HT1080 (cell line): ENCODE data around the gene CYBC1. TPM values are rescaled to one million over a fixed set of nuclear protein-coding genes. Genes with fewer than 3 reads are reported as not detected.

Experiments used
- DNase-seq: peaks from one replicate; pipeline ENCODE4 v3.0.0-alpha.2; 2015; ENCODE audit warnings: low read depth
- total RNA-seq: library from RNA; depleted of rRNA; stranded (reverse); fragments of >200 nt; shearing (Covaris generic); gene quantifications from 2 replicates; pipeline ENCODE4 v1.2.3, GENCODE V29; 2014

The CYBC1 gene
- total RNA-seq, 1 experiment from 2014 or later, result 39.6 TPM

- no peak for DNase-seq
These were observed 1.2 kb downstream of the CYBC1 start for GRCh38 chr17:82449131-82449882.

GRCh38 chr17:82447876-82448275 lies 2.7 kb downstream of the CYBC1 start:
- no peak for DNase-seq

GRCh38 chr17:82446649-82447048 lies 3.9 kb downstream of the CYBC1 start:
- DNase-seq, result no peak

GRCh38 chr17:82446124-82446523 lies 4.4 kb downstream of the CYBC1 start:
- DNase-seq, result no peak

GRCh38 chr17:82445542-82445941 lies 5.0 kb downstream of the CYBC1 start:
- DNase-seq, result no peak

- DNase-seq, result no peak
These were observed 5.5 kb downstream of the CYBC1 start for GRCh38 chr17:82444941-82445521.

GRCh38 chr17:82444284-82444893 lies 6.2 kb downstream of the CYBC1 start:
- DNase-seq, result no peak

- no peak for DNase-seq
These were observed 6.9 kb downstream of the CYBC1 start for GRCh38 chr17:82443465-82444283.

GRCh38 chr17:82442643-82443464 lies 7.7 kb downstream of the CYBC1 start:
- no peak for DNase-seq

GRCh38 chr17:82441691-82442487 lies 8.7 kb downstream of the CYBC1 start:
- DNase-seq, result no peak

- DNase-seq, result no peak
These were observed 9.4 kb downstream of the CYBC1 start for GRCh38 chr17:82440991-82441627.

GRCh38 chr17:82440469-82440981 lies 10.0 kb downstream of the CYBC1 start:
- no peak for DNase-seq

- no peak for DNase-seq
These were observed 10.7 kb downstream of the CYBC1 start for GRCh38 chr17:82439829-82440365.

- no peak for DNase-seq
These were observed 11.2 kb downstream of the CYBC1 start for GRCh38 chr17:82439194-82439828.

GRCh38 chr17:82438401-82439193 lies 12.0 kb downstream of the CYBC1 start:
- no peak for DNase-seq

- no peak for DNase-seq
These were observed 13.3 kb downstream of the CYBC1 start for GRCh38 chr17:82437325-82437668.

GRCh38 chr17:82436601-82437324 lies 13.8 kb downstream of the CYBC1 start:
- DNase-seq, result no peak
